ENCODE data around the gene CBX6.
"Not testable (repeated sequence)": the region's sequence is repeated elsewhere in the genome, so short reads cannot be mapped to it uniquely, and the experiment has no call there.

The CBX6 gene

GRCh38 chr22:38860283-38861169, 11.5 kb downstream of the CBX6 start:
- no peak for DNase-seq

GRCh38 chr22:38859581-38860282, 12.3 kb downstream of the CBX6 start:
- DNase-seq, result no peak

- DNase-seq, result no peak
Observed at GRCh38 chr22:38858492-38858891, 13.5 kb downstream of the CBX6 start.

GRCh38 chr22:38854476-38854875, 17.5 kb downstream of the CBX6 start:
- DNase-seq, result not testable (repeated sequence)

GRCh38 chr22:38853883-38854282, 18.1 kb downstream of the CBX6 start:
- DNase-seq, result not testable (repeated sequence)

- DNase-seq, result no peak
Observed at GRCh38 chr22:38853196-38853651, 18.8 kb downstream of the CBX6 start.

- DNase-seq, result no peak
Observed at GRCh38 chr22:38852522-38852921, 19.5 kb downstream of the CBX6 start.

GRCh38 chr22:38850941-38851849, 20.8 kb downstream of the CBX6 start:
- DNase-seq, result no peak

- DNase-seq, result no peak
Observed at GRCh38 chr22:38850399-38850798, 21.6 kb downstream of the CBX6 start.

- DNase-seq, result no peak
Observed at GRCh38 chr22:38849811-38850210, 22.2 kb downstream of the CBX6 start.

- no peak for DNase-seq
Observed at GRCh38 chr22:38846412-38846811, 25.6 kb downstream of the CBX6 start.

- no peak for DNase-seq
Observed at GRCh38 chr22:38845004-38845740, 26.8 kb downstream of the CBX6 start.

- DNase-seq, result no peak
Observed at GRCh38 chr22:38844315-38845003, 27.6 kb downstream of the CBX6 start.

- peak; percentile 11 to 33 for DNase-seq
Observed at GRCh38 chr22:38843657-38844314, 28.2 kb downstream of the CBX6 start, which contains the start of gene NPTXR. NPTXR (minus strand) TSS chr22:38844028.

- DNase-seq, result peak in 1 of 2 experiments; percentile 33
Observed at GRCh38 chr22:38843201-38843656, 28.8 kb downstream of the CBX6 start.

GRCh38 chr22:38842512-38843200, 29.4 kb downstream of the CBX6 start:
- DNase-seq, result no peak

- DNase-seq, result no peak
Observed at GRCh38 chr22:38841635-38842034, 30.4 kb downstream of the CBX6 start.

GRCh38 chr22:38841211-38841610, 30.8 kb downstream of the CBX6 start:
- DNase-seq, result no peak

GRCh38 chr22:38840129-38840528, 31.9 kb downstream of the CBX6 start:
- DNase-seq, result no peak

GRCh38 chr22:38839686-38840085, 32.3 kb downstream of the CBX6 start:
- DNase-seq, result no peak

All from AML-193 (cell line).